Hepatocyte (in vitro differentiated cells): ENCODE data around the gene PDLIM5. TPM values are rescaled to one million over a fixed set of nuclear protein-coding genes. Genes with fewer than 3 reads are reported as not detected.

Experiments used
- DNase-seq: peaks from one replicate; pipeline ENCODE4 v3.0.0-alpha.2; 2016; ENCODE audit warnings: low spot score
- H2AFZ ChIP-seq: fragments of 200-600 bp; sonication (generic); 2 replicates; pipeline ENCODE4 v1.6.0; 2016; ENCODE audit warnings: antibody characterized with exemption, mild to moderate bottlenecking
- H3K27ac ChIP-seq: fragments of 200-600 bp; sonication (generic); 2 replicates; pipeline ENCODE4 v1.5.1; 2016; ENCODE audit warnings: mild to moderate bottlenecking
- H3K27me3 ChIP-seq: fragments of 200-600 bp; sonication (generic); 2 replicates; pipeline ENCODE4 v1.6.1; 2016
- H3K36me3 ChIP-seq: fragments of 200-600 bp; sonication (generic); replicated peaks from 2 replicates; pipeline ENCODE4 v1.5.1; 2016; ENCODE audit warnings: low read depth; ENCODE audit not compliant: insufficient read depth
- H3K4me1 ChIP-seq: fragments of 200-600 bp; sonication (generic); 2 replicates; pipeline ENCODE4 v1.5.1; 2016; ENCODE audit warnings: mild to moderate bottlenecking, moderate library complexity; ENCODE audit not compliant: insufficient read depth
- H3K4me2 ChIP-seq: fragments of 200-600 bp; sonication (generic); 2 replicates; pipeline ENCODE4 v1.6.0; 2016
- H3K4me3 ChIP-seq: fragments of 200-600 bp; sonication (generic); 2 replicates; pipeline ENCODE4 v1.5.1; 2016; ENCODE audit warnings: mild to moderate bottlenecking
- H3K79me2 ChIP-seq: fragments of 200-600 bp; sonication (generic); 2 replicates; pipeline ENCODE4 v1.6.0; 2017; ENCODE audit warnings: mild to moderate bottlenecking
- H3K9me2 ChIP-seq: fragments of 200-600 bp; sonication (generic); replicated peaks from 2 replicates; pipeline ENCODE4 v1.6.0; 2017; ENCODE audit warnings: mild to moderate bottlenecking; ENCODE audit not compliant: insufficient read depth
- H3K9me3 ChIP-seq: fragments of 200-600 bp; sonication (generic); 2 replicates; pipeline ENCODE4 v1.5.1; 2016; ENCODE audit warnings: low read depth, mild to moderate bottlenecking
- H4K20me1 ChIP-seq: fragments of 200-600 bp; sonication (generic); 2 replicates; pipeline ENCODE4 v1.6.0; 2016; ENCODE audit warnings: mild to moderate bottlenecking; ENCODE audit not compliant: insufficient read depth, poor library complexity, severe bottlenecking
- CTCF ChIP-seq: fragments of 200-600 bp; sonication (generic); IDR thresholded peaks from 2 replicates; pipeline ENCODE4 v1.5.1; 2016; ENCODE audit warnings: antibody characterized with exemption, mild to moderate bottlenecking; ENCODE audit not compliant: poor library complexity
- EZH2 ChIP-seq: fragments of 200-600 bp; sonication (generic); IDR thresholded peaks from 2 replicates; pipeline ENCODE4 v1.6.1; 2016; ENCODE audit warnings: antibody characterized with exemption, mild to moderate bottlenecking, borderline replicate concordance
- EZH2phosphoT487 ChIP-seq: fragments of 200-600 bp; sonication (generic); IDR thresholded peaks from one replicate; pipeline ENCODE4 v1.6.1; 2018; ENCODE audit warnings: antibody characterized with exemption, mild to moderate bottlenecking, low read depth, moderate library complexity; ENCODE audit not compliant: unreplicated experiment, severe bottlenecking
- WGBS: methylation state at CpG from one replicate; pipeline ENCODE4 v1.1.6; 2016; ENCODE audit warnings: low lambda C conversion rate; ENCODE audit errors: missing lambda C conversion rate; 5-methylcytosine and 5-hydroxymethylcytosine counted together
- polyA plus RNA-seq: library from polyadenylated mRNA; unstranded; fragments of >200 nt; fragmentation: Nextera tagmentation; extraction: Ambion mirVana; gene quantifications from 2 replicates; pipeline ENCODE4 v1.2.1, GENCODE V29; 2016
- total RNA-seq: library from RNA; depleted of rRNA; stranded (reverse); fragments of >200 nt; gene quantifications from 2 replicates; pipeline ENCODE4 v1.2.3, GENCODE V29; 2014

Gene PDLIM5
- total and polyA plus RNA-seq, 2 experiments from 2014 or later = 97.1 to 121 TPM

- Histone ChIP-seq H3K4me2 (peak overlapping the region; percentile 80), H4K20me1 (no peaks in the 10 kb centered on the region), H3K27me3 (no peaks in the 10 kb centered on the region), H3K4me1 (peaks cover 19% of the 10 kb centered on the region), H2AFZ (peak overlapping the region; percentile 50), H3K9me3 (no peaks in the 10 kb centered on the region), H3K79me2 (peaks cover 51% of the 10 kb centered on the region), H3K36me3 (no peaks in the 10 kb centered on the region), H3K4me3 (peak overlapping the region; percentile 82), H3K27ac (peak overlapping the region; percentile 97), H3K9me2 (no peaks in the 10 kb centered on the region)
- peak; percentile 75 for DNase-seq
- 2% methylated on average over 26 of the region's 26 CpGs for WGBS
- TF ChIP-seq EZH2phosphoT487 (no peak), EZH2 (no peak), CTCF (no peak)
These were observed 982 bp downstream of the PDLIM5 start for GRCh38 chr4:94452476-94453371.

GRCh38 chr4:94453391-94453963, 1.7 kb downstream of the PDLIM5 start:
- Histone ChIP-seq H3K27ac (peak overlapping the region; percentile 97), H3K9me3 (no peaks in the 10 kb centered on the region), H2AFZ (peak overlapping the region; percentile 50), H3K27me3 (no peaks in the 10 kb centered on the region), H3K4me1 (peaks cover 26% of the 10 kb centered on the region), H3K4me3 (peak overlapping the region; percentile 82), H3K4me2 (peak overlapping the region; percentile 80), H3K36me3 (no peaks in the 10 kb centered on the region), H4K20me1 (no peaks in the 10 kb centered on the region), H3K79me2 (peaks cover 58% of the 10 kb centered on the region), H3K9me2 (no peaks in the 10 kb centered on the region)
- peak; percentile 54 for DNase-seq
- no peak for TF ChIP-seq CTCF
- 50% methylated on average over 7 of the region's 7 CpGs for WGBS

GRCh38 chr4:94454405-94454804, 2.7 kb downstream of the PDLIM5 start:
- Histone ChIP-seq H3K4me2 (peak overlapping the region; percentile 80), H3K9me2 (no peaks in the 10 kb centered on the region), H3K4me1 (peaks cover 34% of the 10 kb centered on the region), H3K27me3 (no peaks in the 10 kb centered on the region), H3K27ac (peak overlapping the region; percentile 97), H3K79me2 (peaks cover 63% of the 10 kb centered on the region), H3K36me3 (no peaks in the 10 kb centered on the region), H3K4me3 (peak overlapping the region; percentile 82), H3K9me3 (no peaks in the 10 kb centered on the region), H2AFZ (no peak overlapping the region), H4K20me1 (no peaks in the 10 kb centered on the region)
- DNase-seq = no peak
- 46% methylated on average over 2 of the region's 2 CpGs for WGBS
- no peak for TF ChIP-seq CTCF
- no peak for TF ChIP-seq EZH2
- TF ChIP-seq EZH2phosphoT487 = no peak
